ENCODE results near the gene TBC1D24.

TBC1D24 gene

DNA sequence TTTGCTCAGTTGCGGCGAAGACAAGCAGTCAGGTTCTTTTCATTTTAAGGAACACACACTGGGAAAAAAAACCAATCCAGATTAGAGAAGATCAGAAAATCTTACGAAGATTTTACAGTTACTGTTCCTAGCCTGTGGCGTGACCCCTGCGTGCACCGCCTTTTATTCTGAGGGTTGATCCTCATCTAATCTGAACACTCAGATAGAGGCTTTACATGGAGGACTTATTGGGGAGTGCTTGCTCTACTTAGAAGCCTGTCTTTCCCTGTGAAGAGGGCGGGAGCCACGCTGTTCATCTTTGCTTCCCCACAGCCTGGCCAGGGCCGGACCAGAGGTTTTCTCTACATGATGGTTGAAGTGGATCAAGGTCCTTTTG, 1.4 kb downstream of the TBC1D24 start (continued):
- no peak for TF ChIP-seq ZC3H10 (CRISPR knock-in tag; IDR thresholded peaks at IDR 0.05)
- TF ChIP-seq ZNF8 (CRISPR knock-in tag; IDR thresholded peaks at IDR 0.05): no peak
- TF ChIP-seq ZFP30 (CRISPR knock-in tag; IDR thresholded peaks at IDR 0.05): no peak
- TF ChIP-seq ESRRG (CRISPR knock-in tag; IDR thresholded peaks at IDR 0.05): no peak
- TF ChIP-seq TCF4 (CRISPR knock-in tag; IDR thresholded peaks at IDR 0.05; ENCODE audit: borderline replicate concordance): no peak
- TF ChIP-seq, protein P1, sequence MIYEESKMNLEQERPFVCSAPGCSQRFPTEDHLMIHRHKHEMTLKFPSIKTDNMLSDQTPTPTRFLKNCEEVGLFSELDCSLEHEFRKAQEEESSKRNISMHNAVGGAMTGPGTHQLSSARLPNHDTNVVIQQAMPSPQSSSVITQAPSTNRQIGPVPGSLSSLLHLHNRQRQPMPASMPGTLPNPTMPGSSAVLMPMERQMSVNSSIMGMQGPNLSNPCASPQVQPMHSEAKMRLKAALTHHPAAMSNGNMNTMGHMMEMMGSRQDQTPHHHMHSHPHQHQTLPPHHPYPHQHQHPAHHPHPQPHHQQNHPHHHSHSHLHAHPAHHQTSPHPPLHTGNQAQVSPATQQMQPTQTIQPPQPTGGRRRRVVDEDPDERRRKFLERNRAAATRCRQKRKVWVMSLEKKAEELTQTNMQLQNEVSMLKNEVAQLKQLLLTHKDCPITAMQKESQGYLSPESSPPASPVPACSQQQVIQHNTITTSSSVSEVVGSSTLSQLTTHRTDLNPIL (CRISPR knock-in tag; IDR thresholded peaks at IDR 0.05; ENCODE audit: low read depth): no peak
- TF ChIP-seq, protein P2, sequence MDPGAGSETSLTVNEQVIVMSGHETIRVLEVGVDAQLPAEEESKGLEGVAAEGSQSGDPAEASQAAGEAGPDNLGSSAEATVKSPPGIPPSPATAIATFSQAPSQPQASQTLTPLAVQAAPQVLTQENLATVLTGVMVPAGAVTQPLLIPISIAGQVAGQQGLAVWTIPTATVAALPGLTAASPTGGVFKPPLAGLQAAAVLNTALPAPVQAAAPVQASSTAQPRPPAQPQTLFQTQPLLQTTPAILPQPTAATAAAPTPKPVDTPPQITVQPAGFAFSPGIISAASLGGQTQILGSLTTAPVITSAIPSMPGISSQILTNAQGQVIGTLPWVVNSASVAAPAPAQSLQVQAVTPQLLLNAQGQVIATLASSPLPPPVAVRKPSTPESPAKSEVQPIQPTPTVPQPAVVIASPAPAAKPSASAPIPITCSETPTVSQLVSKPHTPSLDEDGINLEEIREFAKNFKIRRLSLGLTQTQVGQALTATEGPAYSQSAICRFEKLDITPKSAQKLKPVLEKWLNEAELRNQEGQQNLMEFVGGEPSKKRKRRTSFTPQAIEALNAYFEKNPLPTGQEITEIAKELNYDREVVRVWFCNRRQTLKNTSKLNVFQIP (CRISPR knock-in tag; IDR thresholded peaks at IDR 0.05; ENCODE audit: borderline replicate concordance, low read depth): no peak
- TF ChIP-seq ZNF70 (CRISPR knock-in tag; IDR thresholded peaks at IDR 0.05): no peak

DNA sequence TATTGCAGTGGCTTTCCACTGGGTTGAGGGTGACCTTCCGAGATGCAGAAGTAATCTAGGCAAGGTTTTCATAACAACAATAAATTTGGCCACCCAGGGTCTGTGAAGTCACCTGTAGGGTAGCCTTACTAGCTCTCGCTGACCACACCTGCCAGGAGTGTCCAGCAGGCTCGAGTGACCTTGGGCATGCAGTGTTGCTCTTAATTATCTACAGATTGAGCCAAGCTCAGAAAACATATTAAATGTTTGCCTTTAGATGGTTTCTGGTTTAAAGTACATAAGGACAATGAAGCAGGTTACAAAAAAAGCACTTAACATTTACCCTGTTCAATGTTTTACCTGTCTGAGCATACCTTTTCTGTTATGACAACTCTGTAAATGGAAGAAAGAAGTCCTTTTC, 1.8 kb downstream of the TBC1D24 start:
- TF ChIP-seq TCF4 (CRISPR knock-in tag; IDR thresholded peaks at IDR 0.05; ENCODE audit: borderline replicate concordance) (no peak), ESRRG (CRISPR knock-in tag; IDR thresholded peaks at IDR 0.05) (no peak), PPARA (CRISPR knock-in tag; IDR thresholded peaks at IDR 0.05; ENCODE audit: borderline replicate concordance) (no peak), ZNF565 (CRISPR knock-in tag; conservative IDR thresholded peaks at IDR 0.05; ENCODE audit: low read depth) (no peak), ZC3H10 (CRISPR knock-in tag; IDR thresholded peaks at IDR 0.05) (no peak), BACH2 (CRISPR knock-in tag; IDR thresholded peaks at IDR 0.05; ENCODE audit: borderline replicate concordance) (no peak), ZFP3 (CRISPR knock-in tag; IDR thresholded peaks at IDR 0.05) (no peak), ZFP30 (CRISPR knock-in tag; IDR thresholded peaks at IDR 0.05) (no peak)
- TF ChIP-seq, protein P3, sequence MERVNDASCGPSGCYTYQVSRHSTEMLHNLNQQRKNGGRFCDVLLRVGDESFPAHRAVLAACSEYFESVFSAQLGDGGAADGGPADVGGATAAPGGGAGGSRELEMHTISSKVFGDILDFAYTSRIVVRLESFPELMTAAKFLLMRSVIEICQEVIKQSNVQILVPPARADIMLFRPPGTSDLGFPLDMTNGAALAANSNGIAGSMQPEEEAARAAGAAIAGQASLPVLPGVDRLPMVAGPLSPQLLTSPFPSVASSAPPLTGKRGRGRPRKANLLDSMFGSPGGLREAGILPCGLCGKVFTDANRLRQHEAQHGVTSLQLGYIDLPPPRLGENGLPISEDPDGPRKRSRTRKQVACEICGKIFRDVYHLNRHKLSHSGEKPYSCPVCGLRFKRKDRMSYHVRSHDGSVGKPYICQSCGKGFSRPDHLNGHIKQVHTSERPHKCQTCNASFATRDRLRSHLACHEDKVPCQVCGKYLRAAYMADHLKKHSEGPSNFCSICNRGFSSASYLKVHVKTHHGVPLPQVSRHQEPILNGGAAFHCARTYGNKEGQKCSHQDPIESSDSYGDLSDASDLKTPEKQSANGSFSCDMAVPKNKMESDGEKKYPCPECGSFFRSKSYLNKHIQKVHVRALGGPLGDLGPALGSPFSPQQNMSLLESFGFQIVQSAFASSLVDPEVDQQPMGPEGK (CRISPR knock-in tag; IDR thresholded peaks at IDR 0.05; ENCODE audit: borderline replicate concordance): no peak
- TF ChIP-seq, protein P4, sequence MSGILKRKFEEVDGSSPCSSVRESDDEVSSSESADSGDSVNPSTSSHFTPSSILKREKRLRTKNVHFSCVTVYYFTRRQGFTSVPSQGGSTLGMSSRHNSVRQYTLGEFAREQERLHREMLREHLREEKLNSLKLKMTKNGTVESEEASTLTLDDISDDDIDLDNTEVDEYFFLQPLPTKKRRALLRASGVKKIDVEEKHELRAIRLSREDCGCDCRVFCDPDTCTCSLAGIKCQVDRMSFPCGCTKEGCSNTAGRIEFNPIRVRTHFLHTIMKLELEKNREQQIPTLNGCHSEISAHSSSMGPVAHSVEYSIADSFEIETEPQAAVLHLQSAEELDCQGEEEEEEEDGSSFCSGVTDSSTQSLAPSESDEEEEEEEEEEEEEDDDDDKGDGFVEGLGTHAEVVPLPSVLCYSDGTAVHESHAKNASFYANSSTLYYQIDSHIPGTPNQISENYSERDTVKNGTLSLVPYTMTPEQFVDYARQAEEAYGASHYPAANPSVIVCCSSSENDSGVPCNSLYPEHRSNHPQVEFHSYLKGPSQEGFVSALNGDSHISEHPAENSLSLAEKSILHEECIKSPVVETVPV (CRISPR knock-in tag; IDR thresholded peaks at IDR 0.05): no peak
- ATAC-seq: no peak

DNA sequence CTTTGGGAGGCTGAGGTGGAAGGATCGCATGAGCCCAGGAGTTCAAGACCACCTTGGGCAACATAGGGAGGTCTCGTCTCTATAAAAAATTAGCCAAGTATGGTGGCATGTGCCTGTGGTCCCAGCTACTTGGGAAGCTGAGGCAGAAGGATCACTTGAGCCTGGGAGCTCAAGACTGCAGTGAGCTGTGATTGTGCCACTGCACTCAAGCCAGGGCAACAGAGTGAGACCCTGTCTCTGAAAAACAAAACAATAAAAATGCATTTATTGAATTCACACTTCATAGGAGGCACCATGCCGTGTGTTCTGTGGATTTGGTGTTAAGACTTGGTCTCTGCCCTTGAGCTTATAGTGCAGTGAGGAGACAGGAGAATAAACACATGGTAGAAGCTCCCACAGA, 2.4 kb downstream of the TBC1D24 start:
- ATAC-seq: no peak
- TF ChIP-seq ARNTL (CRISPR knock-in tag; IDR thresholded peaks at IDR 0.05; ENCODE audit: borderline replicate concordance, low read depth) (no peak), ZFP3 (CRISPR knock-in tag; IDR thresholded peaks at IDR 0.05) (no peak), ISL1 (CRISPR knock-in tag; IDR thresholded peaks at IDR 0.05) (no peak), SNAI2 (CRISPR knock-in tag; IDR thresholded peaks at IDR 0.05) (no peak), BACH2 (CRISPR knock-in tag; IDR thresholded peaks at IDR 0.05; ENCODE audit: borderline replicate concordance) (no peak), ZNF8 (CRISPR knock-in tag; IDR thresholded peaks at IDR 0.05) (no peak), OSR1 (CRISPR knock-in tag; IDR thresholded peaks at IDR 0.05) (no peak), GLIS3 (CRISPR knock-in tag; IDR thresholded peaks at IDR 0.05) (no peak), CSDC2 (CRISPR knock-in tag; IDR thresholded peaks at IDR 0.05) (no peak), ZC3H10 (CRISPR knock-in tag; IDR thresholded peaks at IDR 0.05) (no peak)
- TF ChIP-seq, protein P5, sequence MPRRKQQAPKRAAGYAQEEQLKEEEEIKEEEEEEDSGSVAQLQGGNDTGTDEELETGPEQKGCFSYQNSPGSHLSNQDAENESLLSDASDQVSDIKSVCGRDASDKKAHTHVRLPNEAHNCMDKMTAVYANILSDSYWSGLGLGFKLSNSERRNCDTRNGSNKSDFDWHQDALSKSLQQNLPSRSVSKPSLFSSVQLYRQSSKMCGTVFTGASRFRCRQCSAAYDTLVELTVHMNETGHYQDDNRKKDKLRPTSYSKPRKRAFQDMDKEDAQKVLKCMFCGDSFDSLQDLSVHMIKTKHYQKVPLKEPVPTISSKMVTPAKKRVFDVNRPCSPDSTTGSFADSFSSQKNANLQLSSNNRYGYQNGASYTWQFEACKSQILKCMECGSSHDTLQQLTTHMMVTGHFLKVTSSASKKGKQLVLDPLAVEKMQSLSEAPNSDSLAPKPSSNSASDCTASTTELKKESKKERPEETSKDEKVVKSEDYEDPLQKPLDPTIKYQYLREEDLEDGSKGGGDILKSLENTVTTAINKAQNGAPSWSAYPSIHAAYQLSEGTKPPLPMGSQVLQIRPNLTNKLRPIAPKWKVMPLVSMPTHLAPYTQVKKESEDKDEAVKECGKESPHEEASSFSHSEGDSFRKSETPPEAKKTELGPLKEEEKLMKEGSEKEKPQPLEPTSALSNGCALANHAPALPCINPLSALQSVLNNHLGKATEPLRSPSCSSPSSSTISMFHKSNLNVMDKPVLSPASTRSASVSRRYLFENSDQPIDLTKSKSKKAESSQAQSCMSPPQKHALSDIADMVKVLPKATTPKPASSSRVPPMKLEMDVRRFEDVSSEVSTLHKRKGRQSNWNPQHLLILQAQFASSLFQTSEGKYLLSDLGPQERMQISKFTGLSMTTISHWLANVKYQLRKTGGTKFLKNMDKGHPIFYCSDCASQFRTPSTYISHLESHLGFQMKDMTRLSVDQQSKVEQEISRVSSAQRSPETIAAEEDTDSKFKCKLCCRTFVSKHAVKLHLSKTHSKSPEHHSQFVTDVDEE (CRISPR knock-in tag; IDR thresholded peaks at IDR 0.05): no peak
- TF ChIP-seq, protein P4 (CRISPR knock-in tag; IDR thresholded peaks at IDR 0.05): no peak
- TF ChIP-seq, protein P2 (CRISPR knock-in tag; IDR thresholded peaks at IDR 0.05; ENCODE audit: borderline replicate concordance, low read depth): no peak
- TF ChIP-seq, protein P1 (CRISPR knock-in tag; IDR thresholded peaks at IDR 0.05; ENCODE audit: low read depth): no peak

Measured in SK-N-SH treated with all-trans-retinoic acid at 6 μM for 48 hours (cell line).